Measurements from ENCODE around the gene MAN1C1.

The MAN1C1 gene

DNA sequence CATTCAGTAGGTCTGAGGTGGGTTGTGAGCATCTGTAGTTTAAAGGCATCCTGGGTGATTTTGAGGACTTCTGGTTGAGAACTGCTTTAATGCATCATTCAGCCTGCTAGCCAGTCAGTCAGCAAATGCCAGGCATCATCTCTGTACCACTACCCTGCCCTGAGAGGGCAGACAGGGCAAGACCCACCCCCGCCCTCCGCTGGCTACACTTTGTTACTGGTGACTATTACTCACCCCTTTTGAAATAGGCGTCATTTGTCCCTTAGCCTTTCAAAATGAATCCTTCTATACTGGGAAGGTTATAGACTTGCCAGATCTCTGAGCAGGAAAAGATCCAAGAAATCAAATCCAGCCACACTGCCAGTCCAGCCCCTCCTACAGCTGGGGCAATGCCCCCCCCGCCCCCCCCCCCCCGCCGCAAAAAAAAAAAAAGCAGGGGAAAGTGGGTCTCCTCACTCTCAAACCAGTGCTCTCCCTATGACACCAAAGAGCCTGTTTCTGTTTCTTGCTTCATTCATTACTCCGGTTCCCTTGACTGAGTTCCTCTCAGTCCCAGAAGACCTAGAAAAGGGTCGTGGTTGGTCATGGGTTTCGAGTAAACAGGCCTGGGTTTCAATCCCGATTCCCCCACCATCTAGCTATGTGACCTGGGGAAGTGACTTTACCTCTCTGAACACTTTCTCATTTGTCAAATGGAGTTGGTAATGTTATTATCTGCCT lies 187.8 kb downstream of the MAN1C1 start:
- DNase-seq (ENCODE audit: low read depth): no peak

DNA sequence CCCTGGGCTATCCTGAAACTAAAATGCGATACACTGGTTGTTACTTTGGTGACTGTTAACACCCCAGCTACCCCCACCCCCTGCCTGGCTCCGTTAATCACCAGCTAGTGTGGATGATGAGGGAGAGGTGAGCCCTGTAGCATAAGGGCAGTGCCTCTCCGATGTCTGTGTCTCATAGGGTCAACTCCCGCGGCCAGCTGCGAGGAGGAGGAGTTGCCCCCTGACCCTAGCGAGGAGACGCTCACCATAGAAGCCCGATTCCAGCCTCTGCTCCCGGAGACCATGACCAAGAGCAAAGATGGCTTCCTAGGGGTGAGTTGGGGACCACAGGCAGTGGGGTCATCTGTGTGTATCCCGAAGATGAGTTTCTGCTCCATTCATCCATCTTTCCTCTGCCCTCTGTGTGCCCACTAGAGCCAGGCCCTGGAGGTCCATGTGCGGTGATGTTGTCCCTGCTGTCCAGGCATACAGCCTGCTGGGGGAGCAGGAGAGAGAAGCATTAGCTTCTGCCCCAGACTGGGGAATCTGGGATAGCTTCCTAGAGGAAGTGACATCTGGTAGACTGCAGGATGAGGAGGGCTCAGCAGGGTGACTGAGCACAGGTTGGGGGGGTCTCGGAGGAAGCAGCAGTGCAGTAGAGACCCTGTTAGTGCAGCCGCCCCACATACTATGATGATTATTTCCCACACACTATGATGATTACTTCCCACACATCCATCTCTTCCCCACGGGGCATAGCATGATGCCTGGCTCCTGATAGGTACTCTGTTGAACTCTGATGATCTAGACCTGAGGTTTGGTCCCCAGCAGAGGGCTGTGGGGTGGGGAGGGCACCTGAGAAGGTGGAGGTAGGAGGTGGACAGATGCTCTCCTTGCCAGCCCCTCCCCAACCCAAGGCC lies 188.6 kb downstream of the MAN1C1 start:
- no peak for DNase-seq (ENCODE audit: low read depth)

DNA sequence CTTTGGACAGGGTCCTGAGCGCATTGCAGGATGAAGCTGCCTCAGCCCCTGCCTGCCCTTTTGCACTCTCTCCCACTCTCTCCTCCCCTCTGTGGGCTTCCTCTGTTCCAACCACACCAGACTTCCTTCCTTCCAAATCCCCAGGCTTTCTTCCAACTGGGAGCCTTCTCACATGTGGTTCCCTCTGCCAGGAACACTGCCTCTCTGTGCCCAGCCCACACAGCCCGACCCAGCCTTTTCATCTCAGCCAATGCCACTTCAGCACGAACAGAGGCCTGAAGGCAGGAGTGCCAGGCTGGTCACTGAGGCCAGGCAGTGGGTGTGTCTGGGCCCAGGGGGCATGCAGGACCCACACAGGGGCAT lies 189.3 kb downstream of the MAN1C1 start:
- DNase-seq (ENCODE audit: low read depth): no peak

DNA sequence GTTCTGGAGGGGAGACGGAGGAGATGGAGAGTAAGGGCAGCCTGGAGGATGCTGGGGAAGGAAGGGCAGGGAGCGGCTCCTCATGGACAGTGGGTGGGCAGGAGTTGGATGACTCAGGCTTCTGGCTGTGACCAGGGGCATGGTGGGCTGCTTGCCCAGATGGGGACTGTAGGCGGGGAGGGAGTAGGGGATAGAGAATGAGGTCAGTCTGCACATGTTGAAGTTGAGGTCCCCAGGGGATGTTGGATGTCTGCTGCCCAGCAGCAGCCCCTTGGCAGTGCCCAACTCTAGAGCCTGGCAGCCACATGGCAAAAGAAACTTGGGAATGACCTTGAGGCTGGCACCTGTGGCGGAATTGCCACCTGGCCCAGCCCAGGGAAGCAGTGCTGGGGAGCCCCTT lies 189.8 kb downstream of the MAN1C1 start:
- DNase-seq (ENCODE audit: low read depth): no peak

DNA sequence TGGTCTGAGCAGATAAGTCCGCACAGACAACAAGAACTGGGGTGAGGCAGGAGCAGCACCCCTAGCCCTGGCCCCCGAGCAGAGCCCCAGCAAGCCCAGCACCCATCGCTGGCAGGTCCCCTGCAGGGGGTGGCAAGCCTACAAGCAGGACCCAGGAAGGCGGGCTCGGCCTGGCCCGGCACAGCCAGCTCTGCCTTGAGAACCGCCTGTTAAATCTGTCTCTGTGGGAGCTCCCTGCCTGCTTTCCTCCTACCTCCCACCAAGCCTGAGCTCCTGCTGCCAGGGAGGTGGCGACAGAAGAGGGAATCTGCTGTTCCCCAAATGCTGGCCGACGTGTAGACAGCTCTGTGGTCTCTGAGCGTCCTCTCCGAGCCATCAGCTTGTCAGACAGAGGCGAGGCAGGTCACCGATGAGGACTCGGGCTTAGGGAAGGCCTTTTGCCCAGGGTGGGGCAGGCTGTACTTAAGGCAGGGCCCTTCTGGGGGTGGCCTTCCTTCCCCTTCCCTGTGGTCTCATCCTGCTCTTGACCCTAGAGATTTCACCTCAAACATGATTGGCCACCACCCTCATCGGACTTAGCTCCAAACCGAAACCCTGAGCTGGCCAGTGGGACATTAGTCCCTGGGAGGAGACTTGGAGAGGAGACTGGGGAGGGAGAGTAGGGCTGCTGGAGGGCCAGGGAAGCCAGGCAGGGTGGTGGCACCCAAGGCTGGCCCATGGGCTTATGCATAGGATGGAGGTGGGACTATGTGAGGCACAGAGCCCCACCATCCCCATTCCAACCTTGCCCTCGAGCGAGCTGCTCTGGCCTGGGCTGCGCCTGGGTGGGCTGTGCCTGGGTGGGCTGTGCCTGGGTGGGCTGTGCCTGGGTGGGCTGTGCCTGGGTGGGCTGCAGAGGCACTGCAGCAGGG lies 191.1 kb downstream of the MAN1C1 start:
- DNase-seq (ENCODE audit: low read depth): no peak

DNA sequence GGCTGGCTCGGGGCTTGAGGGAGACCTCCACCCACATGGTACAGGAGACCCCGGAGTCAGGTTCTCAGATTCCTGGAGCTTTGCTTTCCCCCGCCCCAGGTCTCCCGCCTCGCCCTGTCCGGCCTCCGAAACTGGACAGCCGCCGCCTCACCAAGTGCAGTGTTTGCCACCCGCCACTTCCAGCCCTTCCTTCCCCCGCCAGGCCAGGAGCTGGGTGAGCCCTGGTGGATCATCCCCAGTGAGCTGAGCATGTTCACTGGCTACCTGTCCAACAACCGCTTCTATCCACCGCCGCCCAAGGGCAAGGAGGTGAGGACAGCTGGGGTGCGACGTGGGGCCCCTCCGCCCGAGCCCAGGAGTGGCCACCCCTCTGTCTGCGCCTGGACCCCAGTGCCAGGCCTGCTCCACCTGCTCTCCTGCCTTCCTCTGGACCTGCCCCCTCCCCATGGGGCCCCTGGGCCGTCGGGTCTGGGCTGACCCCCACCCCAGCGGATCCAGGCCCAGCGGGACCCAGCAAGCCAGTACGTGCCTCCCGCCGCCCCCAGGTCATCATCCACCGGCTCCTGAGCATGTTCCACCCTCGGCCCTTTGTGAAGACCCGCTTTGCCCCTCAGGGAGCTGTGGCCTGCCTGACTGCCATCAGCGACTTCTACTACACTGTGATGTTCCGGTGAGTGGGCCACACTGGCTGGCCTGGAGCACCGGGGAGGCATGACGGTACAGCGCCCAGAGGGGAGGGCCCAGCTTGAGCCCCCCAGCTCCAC lies 192.1 kb downstream of the MAN1C1 start:
- no peak for DNase-seq (ENCODE audit: low read depth)

DNA sequence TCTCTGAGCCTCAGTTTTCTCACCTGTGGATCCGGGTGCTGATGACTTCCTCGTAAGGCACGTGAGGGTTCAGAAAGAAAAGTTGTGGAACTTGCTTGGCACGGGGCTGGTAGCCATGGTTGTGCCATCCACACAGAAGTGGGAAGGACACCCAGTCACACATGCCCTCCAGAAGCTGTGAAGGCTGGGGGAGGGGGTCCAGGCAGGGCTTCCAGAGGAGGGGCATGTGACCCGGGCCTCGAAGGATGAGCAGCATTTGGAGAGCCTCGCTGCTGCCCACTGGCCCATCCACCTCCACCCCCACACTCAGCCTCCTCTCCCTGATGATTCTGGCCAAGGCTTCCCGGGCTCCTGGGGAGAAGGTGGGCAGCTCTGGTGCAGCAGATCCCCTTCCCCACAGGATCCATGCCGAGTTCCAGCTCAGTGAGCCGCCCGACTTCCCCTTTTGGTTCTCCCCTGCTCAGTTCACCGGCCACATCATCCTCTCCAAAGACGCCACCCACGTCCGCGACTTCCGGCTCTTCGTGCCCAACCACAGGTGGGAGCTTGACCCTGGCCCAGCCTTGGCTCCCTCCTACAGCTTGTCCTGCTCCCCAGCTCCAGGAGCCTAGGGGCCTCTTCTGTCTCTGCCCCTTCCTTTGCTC lies 192.8 kb downstream of the MAN1C1 start:
- no peak for DNase-seq (ENCODE audit: low read depth)

DNA sequence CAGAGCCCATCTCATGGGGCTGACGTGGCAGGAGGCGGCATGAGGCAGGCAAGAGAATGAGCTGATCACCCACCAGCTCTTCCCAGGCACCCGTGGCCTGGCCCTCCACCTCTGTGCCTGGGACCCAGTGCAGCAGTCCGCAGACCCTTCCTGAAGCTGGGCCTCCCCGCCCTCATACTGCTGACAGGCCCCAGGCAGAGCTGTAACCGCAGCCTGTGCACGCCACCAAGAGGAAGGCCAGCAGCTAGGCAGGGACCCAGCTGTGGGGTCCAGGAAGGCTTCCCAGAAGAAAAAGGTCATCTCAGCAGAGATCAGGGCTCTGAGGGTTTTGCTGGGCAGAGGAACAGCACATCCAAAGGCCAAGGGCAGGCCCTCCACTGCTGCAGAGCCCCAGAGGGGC lies 193.3 kb downstream of the MAN1C1 start:
- no peak for DNase-seq (ENCODE audit: low read depth)

DNA sequence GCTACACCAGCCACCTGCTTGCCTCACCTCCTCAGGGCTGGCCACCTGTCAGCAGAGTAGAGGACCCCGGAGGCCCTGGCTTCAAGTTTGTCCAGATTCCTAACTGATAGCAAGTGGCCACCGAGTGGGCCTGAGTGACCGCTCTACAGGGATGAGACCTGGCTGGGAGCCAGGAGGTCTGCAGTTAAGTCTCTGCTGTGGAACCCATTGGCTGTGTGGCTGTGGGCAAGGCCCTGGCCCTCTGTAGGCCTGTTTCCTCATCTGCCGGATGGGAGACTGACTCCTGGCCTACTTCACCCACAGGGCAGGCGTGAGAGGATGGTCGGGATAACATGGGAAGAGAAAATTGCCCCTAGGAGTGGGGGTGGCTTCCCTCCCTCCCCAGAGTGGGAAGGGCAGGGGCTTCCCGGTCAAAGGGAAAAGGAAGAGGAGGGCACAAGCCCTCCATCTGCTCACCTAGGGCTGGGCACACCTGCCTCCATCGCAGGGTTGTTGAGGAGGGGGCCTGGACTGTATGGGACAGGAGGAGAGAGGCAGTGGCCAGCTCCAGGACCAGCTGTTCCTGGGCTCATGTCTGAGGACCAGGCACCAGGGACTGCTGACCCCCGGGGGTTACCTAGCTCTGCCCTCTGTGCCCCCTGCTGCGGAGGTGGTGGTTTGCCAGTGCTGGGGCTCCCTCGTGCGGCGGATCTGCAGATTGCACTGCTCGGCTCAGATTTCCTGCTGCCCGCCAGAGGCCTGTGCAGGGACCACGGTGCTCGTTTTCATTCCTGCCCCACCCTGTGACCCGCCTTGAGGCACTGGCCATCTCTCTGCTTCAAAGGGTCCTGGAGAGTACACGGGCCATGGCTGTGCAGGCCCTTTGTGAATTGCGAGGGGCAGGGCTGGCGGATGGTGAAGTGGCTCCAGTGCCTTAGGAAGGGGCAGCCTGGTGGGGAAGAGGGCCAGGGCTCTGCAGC lies 194.0 kb downstream of the MAN1C1 start:
- DNase-seq (ENCODE audit: low read depth): no peak

DNA sequence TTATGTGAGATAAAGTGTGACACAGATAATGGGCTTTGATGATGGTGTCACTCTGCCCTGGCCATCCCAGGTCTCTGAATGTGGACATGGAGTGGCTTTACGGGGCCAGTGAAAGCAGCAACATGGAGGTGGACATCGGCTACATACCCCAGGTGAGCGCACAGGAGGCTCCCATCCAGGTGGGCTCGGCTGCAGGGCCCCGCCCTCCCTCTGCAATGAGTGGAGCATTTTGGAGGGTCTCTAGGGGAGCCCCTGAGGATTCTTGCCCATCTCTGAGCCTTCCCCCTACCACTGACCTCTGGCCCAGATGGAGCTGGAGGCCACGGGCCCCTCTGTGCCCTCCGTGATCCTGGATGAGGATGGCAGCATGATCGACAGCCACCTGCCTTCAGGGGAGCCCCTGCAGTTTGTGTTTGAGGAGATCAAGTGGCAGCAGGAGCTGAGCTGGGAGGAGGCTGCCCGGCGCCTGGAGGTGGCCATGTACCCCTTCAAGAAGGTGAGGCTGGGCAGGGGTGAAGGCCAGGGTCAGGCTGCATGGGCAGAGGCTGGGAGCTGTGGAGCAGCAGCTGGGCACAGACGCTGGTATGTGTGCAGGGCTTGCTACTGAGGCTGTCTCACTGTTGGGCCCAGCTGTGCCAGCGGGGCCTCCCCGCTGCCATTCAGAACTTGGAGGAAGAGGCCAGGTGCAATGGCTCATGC lies 194.9 kb downstream of the MAN1C1 start:
- no peak for DNase-seq (ENCODE audit: low read depth)

DNA sequence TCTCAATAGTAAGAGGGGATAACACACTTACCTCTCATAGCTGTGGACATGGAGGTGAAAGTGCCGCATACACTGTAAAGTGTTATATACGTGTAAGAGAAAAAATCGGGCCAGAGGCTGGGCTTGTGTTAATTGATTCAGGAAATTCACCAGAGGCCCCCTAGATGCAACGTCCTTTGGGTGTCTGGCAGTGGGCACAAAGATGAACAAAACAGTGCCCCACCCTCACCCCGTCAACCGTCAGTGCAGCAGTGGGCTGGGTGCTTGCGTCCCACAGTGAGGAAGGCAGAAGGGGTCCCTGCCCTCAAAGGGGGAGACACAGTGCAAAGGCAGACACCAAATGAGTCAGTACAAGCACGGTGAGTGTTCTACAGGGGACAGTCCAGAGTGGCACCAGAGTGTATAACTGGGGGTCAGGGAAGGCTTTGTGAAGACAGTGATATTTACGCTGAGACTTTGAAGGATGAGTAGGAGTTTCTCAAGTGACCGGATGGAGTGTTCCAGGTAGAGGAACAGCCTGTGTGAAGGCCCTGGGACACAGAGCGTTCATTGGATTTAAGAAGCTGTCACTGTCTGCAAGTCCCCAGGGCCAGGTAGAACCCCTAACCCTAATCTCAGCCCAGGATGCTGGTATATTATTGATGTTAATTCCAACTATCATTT lies 196.6 kb downstream of the MAN1C1 start:
- no peak for DNase-seq (ENCODE audit: low read depth)

DNA sequence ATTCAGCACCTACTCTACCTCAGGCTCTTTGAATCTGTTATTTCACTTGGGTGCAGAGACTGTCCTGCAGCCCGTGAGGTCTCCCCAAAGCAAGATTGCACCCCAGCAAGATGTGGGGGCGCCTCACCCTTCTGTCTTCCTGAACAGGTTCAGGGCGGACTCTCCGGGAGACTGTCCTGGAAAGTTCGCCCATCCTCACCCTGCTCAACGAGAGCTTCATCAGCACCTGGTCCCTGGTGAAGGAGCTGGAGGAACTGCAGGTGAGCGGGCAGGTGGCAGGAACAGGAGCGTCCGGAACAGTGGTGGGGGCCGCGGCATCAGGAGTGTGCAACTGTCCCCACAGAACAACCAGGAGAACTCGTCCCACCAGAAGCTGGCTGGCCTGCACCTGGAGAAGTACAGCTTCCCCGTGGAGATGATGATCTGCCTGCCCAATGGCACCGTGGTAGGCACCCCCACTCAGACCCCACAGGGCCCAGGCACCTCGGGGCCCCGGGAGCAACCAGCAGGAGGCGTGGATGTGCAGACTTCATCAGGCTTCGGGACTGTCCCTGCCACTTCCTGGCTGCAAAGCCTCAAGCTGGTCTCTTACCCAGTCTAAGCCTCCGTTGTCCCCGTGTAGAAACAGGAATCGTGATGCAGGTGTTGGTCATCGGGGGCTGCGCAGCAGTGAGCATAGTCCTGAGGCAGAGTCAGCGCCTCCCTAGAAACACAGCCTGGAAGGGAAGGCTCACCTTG lies 197.3 kb downstream of the MAN1C1 start:
- DNase-seq (ENCODE audit: low read depth): no peak

DNA sequence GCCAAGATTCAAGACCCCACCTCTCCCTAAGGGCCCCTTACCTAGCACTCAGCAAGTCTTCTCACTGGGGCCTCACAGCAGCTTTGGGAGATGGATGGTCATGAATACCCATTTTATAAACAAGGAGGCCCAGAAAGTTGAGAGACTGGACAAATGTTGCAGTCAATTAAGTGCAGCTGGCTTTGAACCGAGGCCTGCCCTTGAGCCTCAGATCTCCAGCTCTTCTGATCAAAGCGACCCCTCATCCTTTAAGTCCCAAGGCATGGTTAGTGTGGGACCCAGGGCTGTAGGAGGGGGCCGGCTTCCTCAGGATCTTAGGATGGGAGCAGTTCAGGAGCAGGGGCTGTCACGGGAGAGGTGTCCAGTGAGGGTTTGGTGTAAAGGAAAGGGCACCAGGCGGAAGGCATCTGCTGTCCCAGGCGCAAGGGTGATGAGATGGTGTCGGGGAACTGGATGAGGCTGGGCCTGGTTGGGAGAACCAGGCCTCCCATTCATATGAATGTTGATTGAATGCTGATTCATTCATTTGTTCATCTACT lies 198.0 kb downstream of the MAN1C1 start:
- no peak for DNase-seq (ENCODE audit: low read depth)

DNA sequence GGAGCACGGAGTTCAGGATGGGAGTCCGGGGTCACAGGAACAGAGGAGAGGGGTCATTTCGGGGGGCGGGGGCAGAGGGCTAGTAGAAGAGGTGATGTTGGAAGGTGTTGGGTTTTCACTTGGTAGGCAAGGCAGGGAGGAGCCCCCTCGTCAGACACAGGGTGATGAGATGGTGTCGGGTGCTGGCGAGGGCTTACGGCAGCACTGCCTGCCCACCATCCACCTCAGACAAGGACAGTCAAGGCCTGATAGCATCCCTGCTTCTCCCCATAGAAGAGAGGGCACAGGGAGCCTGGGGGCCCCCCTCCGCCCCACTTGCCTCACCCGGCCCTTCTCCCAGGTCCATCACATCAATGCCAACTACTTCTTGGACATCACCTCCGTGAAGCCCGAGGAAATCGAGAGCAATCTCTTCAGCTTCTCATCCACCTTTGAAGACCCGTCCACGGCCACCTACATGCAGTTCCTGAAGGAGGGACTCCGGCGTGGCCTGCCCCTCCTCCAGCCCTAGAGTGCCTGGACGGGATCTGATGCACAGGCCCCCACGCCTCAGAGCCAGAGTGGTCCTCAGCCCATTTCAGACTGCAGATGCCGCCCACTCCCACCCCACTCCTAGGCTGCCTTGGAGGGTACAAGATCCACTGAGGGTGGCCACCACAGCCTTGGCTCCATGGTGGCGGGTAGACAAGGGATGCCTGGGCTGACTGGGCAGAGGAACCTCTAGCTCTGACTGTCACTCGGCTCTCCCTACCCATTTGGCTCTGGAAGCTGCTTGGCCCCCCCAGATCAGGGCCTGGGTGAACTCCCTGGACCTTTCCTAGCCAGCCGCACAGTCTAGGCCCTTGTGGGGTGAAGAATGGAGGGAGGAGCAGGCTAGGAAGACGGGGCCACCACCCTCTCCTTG lies 198.9 kb downstream of the MAN1C1 start:
- DNase-seq (ENCODE audit: low read depth): no peak

DNA sequence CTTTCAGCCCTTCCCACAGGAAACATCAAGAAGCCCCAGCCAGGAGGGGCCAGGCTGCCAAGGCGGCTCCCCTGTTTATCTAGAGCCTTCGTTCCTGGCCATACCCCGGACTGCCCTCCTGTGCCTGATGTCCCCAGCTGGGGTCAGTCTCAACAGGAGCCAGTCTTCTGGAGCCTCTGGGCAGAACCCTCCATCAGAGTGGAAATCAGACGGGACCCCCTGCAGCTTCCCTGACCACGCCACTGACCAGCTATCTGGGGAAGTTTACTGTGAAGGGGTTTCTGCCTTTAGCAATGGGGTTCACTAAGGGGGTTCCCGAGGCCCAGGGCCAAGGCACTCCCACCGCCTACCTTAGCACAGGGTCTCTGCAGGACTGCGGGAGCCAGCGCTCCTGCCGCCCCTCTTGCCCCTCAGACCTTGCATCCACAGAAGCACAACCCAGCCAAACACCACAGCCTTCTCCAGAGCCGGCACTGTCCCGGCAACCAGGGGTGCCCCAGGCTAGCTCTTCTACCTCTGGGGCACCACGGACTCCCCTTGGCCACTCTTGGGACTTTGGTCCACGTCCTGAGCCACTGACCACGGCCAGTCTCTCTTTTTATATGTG lies 199.6 kb downstream of the MAN1C1 start:
- DNase-seq (ENCODE audit: low read depth): no peak

DNA sequence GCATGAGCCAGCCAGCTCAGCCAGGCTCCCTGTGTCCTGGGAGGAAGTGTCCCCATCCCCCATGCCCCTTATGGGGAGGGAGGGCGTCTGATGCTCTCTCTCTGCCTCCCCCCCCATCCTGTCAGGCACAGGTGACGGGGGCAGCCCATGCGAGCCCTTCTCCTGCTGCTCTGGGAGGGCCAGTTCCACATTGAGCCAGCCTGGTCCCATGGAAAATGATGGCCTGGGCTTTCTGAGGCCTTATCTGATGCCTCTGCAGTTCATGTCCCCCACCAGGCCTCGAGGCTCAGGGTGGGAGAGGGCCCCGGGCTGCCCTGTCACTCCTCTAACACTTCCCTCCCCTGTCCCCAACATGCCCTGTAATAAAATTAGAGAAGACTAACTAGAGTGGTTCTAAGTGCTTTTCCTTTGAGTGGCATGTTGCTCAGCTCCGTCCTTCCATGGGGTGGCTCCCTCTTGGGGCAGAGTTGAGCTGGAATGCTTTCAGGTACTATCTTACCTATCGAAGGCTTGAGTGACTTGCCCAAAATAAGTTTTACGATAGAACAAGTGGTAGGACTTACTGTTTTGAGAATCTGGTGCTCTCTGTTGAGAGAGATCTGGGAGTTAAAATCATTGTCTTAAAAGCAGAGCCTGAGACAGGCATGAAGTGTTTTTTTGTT lies 201.4 kb downstream of the MAN1C1 start:
- DNase-seq (ENCODE audit: low read depth): no peak

All from stromal cell of bone marrow (primary cell).